PC-3 (cell line): Measurements from ENCODE around the gene SLC17A1.

Experiments
- EZH2 ChIP-seq: fragments of 300-600 bp; sonication (generic); IDR thresholded peaks from one replicate; pipeline ENCODE4 v1.6.1; 2017; ENCODE audit warnings: antibody characterized with exemption, mild to moderate bottlenecking, low read length; ENCODE audit not compliant: unreplicated experiment
- EZH2phosphoT487 ChIP-seq: fragments of 300-600 bp; sonication (generic); IDR thresholded peaks from 2 replicates; pipeline ENCODE4 v1.6.1; 2018; ENCODE audit warnings: mild to moderate bottlenecking, antibody characterized with exemption, low read length, borderline replicate concordance
- TF ChIP-seq, protein P1 (sequence below): fragments of 300-600 bp; sonication (generic); conservative IDR thresholded peaks from 2 replicates; pipeline ENCODE4 v1.5.1; 2017; ENCODE audit warnings: antibody characterized with exemption, low read depth, mild to moderate bottlenecking, low read length

DNA sequence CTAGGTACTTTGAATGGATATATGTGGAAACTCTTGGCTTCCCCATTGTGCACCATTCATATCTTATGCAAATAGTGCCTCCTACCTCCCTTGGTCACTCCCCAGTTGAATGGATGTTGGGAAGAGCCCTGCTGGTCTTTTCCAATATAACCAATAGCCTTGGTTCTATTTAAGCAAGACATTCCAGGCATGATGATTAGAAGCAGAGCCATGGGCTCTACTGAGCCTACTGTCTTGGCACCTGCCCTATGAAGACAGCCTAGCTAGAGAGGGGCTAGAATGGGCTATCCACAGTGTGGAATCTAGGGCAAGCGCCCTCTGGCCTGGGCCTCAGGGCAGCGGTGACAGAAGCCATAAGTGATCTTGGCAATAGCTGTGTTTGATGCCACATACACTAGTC is 15.6 kb downstream of the SLC17A1 start:
- TF ChIP-seq, protein P1, sequence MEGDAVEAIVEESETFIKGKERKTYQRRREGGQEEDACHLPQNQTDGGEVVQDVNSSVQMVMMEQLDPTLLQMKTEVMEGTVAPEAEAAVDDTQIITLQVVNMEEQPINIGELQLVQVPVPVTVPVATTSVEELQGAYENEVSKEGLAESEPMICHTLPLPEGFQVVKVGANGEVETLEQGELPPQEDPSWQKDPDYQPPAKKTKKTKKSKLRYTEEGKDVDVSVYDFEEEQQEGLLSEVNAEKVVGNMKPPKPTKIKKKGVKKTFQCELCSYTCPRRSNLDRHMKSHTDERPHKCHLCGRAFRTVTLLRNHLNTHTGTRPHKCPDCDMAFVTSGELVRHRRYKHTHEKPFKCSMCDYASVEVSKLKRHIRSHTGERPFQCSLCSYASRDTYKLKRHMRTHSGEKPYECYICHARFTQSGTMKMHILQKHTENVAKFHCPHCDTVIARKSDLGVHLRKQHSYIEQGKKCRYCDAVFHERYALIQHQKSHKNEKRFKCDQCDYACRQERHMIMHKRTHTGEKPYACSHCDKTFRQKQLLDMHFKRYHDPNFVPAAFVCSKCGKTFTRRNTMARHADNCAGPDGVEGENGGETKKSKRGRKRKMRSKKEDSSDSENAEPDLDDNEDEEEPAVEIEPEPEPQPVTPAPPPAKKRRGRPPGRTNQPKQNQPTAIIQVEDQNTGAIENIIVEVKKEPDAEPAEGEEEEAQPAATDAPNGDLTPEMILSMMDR = no peak
- TF ChIP-seq EZH2phosphoT487 (no peak), EZH2 (no peak)
